Fibroblast of lung (primary cell): ENCODE measurements around the gene PXN.

ENCODE experiments used
- CTCF ChIP-seq, 2 donors: IDR thresholded peaks in 1 of 2; conservative IDR thresholded peaks in 1 of 2; 1 replicate in 1 of 2; 2 replicates in 1 of 2; pipeline ENCODE4 v1.5.1; 2011 to 2012; ENCODE audit warnings: low read length in 2 of 2, control low read depth in 1 of 2, inconsistent platforms in 1 of 2, low read depth in 1 of 2, mild to moderate bottlenecking in 1 of 2
- EZH2 ChIP-seq: IDR thresholded peaks from 2 replicates; pipeline ENCODE4 v1.5.1; 2012; ENCODE audit warnings: low read length, control low read depth, mild to moderate bottlenecking; ENCODE audit errors: missing control alignments

DNA sequence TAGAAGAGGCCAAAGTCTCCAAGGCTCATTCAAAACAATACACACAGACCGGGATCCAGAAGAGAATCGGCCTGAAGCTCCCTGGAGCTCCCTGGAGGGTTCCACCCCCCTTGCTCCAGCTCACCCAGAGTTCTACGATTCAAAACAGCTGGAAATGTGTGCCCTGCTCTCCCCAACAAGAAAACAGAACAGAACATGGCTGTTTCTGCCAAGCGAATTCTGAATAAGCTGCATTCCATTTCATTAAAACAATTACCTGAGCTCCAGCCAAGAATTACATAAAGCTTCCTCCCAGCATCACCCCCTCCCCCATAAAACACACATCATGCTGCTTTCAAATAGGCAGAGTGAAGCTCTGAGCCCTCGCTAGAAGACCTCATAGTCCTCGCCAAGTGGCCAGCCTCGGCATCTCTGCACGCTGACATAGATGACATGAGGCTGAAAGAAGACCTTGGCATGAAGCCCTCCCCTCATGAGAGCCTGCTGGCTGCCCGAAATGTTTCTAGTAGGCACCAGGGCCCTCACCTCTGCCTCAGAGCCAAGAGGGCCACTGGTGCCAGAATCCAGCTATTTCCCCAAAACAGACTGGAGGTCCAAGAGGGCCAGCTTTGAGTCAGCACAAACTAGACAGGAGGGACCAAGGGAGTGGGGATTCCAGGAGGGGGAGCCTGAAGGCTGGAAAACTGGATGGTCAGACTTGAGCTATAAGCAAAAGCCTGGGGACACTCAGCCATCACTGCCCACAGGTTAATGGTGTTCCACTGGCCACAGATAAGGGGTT lies 8.3 kb downstream of the PXN start:
- TF ChIP-seq CTCF (conservative IDR thresholded peaks at IDR 0.05 in 1 of 2, IDR thresholded peaks at IDR 0.05 in 1 of 2; ENCODE audit: low read depth in 1 of 2, low read length in 2 of 2) (peak in 1 of 2 donors; percentile 14), EZH2 (no peak)
